Measurements from ENCODE around the gene GFRA4.

Gene GFRA4

DNA sequence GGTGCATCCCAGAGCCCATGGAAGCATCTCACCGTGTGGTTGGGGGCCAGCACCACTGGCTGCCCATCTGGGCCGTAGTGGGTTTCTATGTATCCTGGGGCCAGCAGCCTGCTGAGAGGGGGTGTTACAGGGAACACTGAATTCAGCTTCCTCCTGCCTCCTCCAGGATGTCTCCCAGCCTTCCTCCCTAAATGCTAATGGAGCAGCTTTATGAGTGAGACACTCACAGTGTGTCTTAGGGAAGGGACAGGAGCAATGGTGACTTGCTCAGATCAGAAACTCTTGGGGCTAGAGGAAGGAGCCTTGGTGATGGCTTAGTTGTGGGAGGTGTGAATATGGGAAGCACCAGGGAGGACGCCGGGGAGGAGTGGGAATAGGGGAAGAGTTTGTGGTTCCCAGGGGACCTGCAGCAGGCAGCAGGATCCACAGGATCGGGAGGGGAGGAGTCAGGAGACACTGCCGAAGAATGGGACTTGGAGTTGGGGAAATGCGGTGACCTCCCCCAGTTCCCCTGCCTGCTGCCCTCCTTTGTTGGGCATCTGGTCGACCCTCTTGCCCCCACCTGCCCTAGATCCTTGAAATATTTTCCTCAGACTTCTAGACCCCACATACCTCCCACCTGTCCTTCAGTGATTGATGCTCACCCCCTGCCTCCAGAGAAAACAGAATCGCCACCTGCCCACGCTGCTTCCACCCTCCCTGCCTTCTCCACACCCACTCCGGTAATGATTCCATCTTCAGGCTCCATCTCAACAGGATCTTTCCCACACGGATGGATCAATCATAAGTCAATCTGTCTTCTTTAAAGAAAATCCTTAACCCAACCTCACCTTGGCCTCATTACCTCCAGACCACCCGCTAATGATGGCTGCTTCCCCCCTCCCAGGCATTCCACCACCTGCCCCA, 12.0 kb upstream of the GFRA4 start:
- no peak overlapping the region for H3K4me3 ChIP-seq (ENCODE audit: low read depth, low read length)

- H3K4me3 ChIP-seq (ENCODE audit: low read depth, low read length), result no peak overlapping the region
Measured at GRCh38 chr20:3674447-3674846, 11.2 kb upstream of the GFRA4 start.

DNA sequence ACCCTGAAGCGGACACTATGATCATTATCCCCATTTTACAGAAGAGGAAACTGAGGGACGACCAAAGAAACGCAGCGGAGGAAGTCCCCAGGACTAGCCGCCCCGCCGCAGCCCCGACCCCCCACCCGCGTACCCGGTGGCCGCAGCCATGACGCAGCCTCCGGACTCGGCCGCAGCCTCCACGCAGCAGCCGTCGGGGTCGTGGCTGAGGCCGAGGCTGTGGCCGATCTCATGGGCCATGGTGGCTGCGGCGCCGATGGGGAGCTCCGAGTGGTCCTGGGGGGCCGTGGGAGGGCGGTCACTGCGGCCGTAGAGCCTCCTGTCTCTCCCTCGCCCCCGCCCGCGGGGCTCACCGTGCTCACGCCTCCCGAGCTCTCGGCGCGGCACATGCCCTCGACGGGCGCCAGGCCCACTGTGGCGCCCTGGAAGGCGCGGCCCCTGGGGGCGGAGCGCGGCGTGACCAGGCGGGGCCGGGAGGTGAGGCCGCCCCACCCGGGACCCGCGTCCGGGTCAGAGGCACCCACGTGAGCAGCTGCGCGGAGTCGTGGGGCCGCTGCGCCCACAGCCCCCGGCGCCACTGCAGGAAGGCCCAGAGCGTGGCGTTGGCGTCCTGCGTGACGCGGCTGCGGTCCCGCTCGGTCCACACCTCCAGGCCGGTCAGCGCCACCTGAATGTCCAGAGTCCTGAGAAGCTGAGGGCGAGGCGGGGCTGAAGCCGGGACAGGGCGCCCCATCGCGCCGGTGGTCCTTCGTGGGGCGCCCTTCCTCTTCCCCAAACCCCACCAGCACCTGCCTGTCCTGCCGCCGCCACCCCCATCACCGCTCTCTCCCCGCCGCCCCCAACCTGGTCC, 10.2 kb upstream of the GFRA4 start:
- H3K4me3 ChIP-seq (ENCODE audit: low read depth, low read length), result no peak overlapping the region

DNA sequence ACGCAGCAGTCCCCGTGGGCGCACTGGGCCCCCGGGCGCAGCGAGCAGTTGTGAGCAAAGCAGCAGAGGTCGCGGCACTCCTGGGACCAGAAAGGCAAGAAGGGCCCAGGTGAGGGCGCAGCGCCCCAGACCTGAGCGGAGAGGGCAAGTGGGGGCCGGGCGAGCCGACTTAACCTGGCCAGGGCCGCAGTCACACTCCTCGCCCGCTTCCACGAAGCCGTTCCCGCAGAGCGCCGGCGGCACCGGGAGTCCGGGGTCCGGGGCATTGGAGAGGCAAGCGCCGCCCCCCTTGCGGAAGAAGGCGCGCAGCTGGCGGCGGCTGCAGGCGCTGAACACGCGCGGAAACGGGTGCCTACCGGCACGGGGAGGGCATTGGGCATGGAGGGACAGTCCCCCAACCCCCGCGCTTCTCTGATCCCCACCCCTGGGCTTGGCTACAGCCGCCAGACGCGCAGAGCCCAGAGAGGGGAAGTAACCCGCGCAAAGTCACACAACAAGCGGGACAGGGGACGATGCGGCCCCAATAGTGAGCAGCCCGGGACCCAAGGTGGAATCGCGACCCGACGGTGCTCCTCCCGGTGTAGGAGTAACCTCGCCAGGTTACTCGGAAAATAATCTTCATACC, 9.5 kb upstream of the GFRA4 start:
- H3K4me3 ChIP-seq (ENCODE audit: low read depth, low read length), result no peak overlapping the region

DNA sequence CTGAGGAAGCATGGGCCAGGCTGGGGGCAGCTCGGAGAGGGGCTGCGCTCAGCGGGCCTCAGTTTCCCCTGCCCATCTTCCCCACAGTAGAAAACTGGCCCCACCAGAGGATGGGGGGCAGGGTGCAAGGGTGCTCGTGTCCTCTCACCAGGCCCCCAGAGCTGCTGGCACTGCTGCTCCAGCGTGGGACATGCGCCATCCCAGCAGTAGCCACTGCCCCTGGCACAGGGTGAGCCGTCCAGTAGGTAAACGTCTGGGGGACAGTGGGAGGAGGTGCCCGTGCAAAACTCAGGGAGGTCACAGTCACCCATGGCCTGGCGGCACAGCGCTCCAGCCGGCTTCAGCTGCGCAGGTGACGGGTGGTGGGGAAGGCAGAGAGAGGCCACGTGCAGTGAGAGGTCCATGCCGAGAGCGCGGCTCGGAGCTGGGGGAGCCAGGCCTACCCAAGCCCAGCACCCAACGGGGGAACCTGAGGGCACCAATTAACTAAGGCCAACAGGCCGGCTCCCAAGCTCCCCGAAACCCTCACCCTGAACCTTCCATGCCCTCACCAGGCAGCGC, 8.9 kb upstream of the GFRA4 start:
- no peak overlapping the region for H3K4me3 ChIP-seq (ENCODE audit: low read depth, low read length)

DNA sequence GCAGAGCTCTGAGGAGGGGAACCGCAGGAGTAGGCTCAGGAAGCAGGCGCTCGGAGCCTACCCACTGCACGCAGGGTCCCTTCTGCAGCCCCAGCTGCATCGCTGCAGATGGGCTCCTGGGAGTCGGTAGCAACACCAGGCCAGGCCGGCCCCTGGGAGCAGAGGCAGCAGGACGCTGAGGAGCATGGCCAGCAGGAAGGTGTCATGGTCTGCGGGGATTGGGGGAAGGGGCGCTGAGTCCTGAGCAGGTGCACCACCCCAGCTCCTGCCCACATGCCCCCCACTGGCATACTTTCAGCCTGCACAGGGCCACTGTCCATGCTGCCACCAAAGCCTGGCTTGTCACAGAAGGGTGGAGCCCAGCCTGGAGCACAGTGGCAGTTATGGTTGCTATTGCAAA, 7.7 kb upstream of the GFRA4 start:
- H3K4me3 ChIP-seq (ENCODE audit: low read depth, low read length), result no peak overlapping the region

DNA sequence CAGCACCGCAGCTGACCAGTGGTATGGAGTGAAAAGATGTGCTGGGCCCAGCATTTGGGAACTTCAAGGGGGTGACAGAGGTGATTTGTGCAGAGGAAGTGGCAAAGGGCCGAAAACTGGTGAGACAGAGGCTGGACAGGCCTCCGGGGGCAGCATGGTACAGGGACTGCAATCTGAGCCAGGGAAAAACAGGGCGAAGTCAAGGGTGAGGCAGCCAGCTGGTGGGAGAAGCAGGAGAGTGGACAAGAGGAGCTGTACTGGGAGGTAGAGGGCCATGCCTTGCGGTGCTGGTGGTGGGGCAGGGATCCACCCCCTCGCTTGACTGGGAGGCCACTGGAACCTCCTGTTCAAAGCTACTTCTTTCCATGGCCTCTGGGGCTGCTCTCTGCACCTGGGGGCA, 7.3 kb upstream of the GFRA4 start:
- H3K4me3 ChIP-seq (ENCODE audit: low read depth, low read length), result no peak overlapping the region

GRCh38 chr20:3669710-3670367, 6.6 kb upstream of the GFRA4 start:
- no peak overlapping the region for H3K4me3 ChIP-seq (ENCODE audit: low read depth, low read length)

GRCh38 chr20:3667434-3668037, 4.3 kb upstream of the GFRA4 start:
- H3K4me3 ChIP-seq (ENCODE audit: low read depth, low read length), result no peak overlapping the region

DNA sequence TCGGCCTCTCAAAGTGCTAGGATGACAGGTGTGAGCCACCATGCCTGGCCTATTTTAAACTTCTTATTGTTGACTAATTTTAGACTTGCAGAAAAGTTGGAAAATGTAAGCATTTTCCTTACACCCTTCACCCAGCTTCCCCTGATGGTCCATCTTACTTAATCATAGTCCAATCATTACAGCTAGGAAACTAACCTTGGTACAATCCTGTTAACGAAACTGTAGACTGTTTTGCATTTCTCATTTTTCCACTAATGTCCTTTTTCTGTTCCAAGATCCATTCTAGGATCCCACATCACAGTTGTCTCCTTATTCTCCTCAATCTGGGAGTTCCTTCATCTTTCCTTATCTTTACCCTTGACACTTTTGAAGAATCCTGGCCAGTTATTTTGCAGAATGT, 659 bp upstream of the GFRA4 start:
- no peak overlapping the region for H3K4me3 ChIP-seq (ENCODE audit: low read depth, low read length)

DNA sequence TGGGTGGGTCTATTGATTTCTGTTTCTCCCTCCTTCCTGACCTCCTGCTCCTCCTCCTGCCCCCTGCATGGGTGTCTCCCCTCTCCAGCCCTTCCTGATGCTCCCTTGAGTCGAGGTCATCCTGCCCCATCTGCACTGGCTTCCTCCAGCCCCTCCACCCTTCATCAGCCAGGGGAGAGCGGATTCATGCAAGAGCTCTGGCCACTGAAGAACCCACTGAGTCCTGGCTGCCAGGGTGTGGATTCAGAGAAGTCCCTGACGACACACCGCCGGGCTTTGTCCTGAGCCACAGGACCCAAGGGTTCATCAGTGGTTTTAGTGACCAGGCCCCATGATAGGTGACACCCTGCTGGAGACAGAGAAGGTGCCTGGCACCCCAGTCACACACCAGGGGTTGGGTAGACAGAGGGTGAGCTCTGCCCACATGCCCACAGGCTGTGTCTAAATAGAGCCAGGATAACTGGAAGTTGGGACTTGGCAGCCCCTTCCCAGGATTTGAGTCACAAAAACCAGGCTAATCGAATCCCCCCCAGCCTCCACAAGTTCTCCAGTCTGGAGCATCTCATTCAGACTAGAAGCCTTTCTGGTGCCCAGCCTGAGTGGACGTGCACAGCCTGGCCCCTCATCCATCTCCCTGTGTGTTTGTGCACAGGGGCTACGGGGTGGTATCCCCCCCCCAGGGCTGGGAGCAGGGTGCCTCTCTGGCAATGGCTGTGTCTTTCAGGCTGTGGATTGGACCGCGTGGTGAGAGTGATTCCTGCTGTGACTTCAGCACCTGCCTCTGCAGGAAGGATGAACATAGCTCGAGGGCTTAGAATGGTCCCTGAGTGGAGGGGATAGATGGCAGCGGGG, 1.2 kb downstream of the GFRA4 start:
- no peak overlapping the region for H3K4me3 ChIP-seq (ENCODE audit: low read depth, low read length)

DNA sequence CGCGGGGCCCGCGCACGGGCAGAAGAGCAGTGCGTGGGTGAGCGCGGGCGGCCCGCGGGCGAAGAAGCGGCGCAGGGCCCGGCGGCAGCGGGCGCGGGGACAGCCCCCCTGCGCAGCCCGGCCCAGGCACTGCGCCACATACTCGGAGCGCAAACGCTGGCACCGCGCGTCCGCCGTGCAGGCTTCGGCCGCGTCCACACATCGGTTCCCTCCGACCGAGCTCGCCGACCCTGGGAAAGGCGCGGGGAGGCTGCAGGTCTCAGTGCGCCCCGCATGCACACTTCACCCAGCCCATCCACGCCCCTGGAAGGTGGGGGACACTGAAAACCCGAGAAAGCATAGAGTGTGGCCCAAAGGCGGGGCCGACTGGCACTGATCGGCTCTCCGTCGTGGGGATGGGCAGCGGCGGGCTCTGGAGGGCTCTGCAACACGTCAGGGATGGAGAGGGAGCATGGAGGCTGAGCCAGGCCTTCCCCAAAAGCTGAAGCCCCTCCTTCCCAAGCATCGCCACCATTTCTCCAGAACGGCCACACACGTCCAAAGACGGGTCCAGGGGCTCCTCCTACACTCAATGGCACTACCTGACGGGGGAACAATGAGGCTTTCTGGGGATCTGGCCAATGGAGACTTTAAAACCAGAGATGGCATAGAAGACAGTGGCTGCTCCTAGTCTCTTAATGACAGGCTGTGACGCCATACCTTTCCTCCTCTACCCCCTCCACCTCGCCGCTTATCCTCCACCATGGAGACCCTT, 2.0 kb downstream of the GFRA4 start:
- H3K4me3 ChIP-seq (ENCODE audit: low read depth, low read length), result peak overlapping the region; percentile 13

DNA sequence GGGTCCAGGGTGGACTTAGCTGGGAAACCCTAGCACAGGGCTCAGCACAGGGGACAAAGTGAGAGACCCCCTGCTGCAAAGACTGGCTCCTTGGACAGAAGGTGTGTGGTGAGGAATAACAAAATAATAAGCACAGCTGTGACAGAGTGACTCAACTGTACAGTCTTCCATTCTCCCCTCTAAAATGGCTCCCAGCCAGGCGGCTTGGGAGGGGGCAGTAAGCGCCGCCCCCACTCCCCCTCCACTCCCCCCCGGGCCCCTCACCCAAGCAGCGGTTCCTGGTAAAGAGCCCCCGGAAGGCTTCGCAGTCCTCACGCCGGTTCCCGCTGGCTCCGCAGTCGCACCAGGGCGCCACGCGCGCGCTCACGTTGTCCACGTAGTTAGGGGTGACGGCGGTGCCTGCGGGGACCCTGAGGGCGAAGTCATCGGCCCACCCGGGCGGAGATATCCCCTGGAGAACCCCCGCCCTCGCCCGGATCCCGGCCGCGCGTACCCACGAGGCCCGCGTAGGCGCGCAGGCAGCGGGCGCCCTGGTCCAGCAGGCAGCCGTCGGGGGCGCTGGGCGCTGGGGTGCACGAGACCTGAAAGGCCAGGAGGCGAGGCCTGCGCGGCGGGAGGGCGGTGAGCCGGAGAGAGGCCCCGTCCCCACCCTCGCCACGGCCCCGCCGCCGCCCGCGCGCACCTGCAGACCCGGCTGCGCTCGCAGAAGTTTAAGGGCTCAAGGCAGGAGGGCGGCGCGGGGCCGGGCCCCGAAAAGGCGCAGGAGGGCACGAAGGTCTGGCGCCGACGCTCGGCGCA, 2.7 kb downstream of the GFRA4 start:
- H3K4me3 ChIP-seq (ENCODE audit: low read depth, low read length), result peak overlapping the region; percentile 13

DNA sequence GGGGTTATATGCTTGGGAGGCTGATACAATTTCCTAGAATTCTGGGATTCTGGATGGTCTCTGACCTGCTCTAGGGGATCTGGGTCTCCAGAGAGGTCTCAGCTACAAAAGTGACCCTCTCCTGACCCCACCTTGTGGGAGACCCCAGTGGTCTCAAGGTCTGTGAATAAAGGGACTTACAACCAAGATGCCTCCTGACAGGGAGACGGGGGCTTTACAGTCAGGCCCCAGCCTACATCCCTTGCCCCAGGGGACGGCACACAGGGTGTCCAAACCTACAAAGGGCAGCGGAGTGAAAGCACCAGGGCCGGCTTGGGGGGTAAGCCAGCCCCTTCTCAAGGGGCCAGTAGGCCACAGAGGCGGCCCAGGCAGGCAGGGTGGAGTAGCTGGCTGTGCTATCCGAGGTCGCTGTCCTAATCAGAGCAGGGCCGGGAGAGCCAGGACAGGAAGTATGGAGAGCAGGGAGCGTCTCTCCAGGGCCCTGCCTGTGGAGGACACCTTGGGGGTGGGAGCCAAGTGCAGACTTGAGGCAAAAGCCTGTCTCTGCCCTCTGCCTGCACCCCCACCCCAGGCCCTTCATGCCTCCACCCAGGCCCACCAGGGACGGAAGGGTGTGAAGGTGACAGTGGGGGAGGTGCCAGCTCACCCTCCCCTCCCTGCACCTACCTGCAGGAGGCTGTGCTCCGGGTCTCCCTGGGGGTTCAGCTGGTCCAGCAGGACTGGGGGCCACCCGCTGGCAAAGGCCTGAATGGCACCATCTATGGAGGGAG, 3.5 kb downstream of the GFRA4 start:
- no peak overlapping the region for H3K4me3 ChIP-seq (ENCODE audit: low read depth, low read length)

DNA sequence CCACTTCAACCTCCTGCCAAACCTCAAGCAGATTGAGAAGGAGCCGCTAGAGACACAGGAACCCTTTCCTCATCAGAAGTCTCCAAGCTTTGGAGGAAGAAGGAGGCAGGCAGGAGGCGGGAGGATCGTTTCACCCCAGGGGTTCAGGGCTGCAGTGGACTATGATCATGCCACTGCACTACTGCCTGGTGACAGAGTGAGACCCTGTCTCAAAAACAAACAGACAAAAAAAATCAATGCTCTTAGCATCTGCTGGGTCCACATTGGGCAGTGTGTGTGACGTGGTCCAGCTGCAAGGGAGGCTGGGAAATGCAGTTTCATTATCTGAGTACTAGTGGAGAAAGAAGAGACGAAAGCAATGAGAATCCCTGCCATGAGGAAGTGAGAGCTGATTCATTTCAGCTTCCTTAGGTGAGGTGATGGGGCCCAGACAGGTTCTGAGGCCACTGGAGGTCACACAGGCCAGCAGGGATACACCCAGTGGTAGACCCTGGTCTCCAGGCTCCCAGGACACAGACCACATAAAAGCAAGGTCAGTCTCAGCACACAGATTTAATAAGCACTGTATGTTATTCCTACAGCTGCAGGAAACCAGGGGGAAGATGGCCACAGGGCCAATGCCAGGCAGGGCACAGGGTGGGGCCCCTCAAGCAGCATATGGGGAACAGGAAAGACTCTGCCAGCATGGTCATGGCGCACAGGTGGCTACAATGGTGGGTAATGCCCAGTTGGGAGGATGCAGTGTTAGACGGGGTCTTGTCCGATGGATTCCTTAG, 4.3 kb downstream of the GFRA4 start:
- no peak overlapping the region for H3K4me3 ChIP-seq (ENCODE audit: low read depth, low read length)

DNA sequence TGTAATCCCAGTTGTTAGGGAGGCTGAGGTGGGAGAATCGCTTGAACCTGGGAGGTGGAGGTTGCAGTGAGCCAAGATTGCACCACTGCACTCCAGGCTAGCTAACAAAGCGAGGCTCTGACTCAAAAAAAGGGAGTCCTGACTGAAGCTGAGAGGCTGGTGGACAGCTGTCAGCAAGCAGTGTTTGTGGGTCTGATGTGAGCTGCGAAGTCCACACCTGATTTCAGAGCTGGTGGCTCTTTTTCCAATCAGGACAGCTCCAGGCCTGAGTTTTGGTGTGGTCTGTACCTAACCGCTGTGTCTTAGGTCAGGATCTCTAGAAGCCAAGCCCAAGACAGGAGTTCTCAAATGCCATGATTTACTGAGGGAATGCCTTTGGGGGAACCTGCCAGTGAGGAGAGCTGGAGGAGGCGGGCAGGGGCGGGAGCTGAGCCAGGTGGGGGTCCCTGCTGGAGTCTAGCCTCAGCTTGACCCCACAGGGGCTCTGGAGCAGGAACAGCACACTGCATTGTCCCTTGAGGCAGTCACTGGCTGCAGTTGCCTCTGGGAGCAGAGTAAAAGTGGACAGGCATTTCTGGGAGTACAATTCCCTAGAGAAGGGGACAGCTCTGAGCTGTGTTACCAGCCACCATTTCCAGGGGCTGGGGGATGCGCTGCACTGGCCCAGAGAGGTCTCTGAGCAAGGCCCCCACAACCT, 5.0 kb downstream of the GFRA4 start:
- H3K4me3 ChIP-seq (ENCODE audit: low read depth, low read length), result no peak overlapping the region

Measured in iPS-11a (cell line).